GM19455 (cell line): ENCODE results near the gene P2RY14.

ENCODE experiments used
- ATAC-seq: cut with Tn5 transposase; IDR thresholded peaks from one replicate; pipeline ENCODE4 v1.9.1; 2021; ENCODE audit not compliant: unreplicated experiment

The P2RY14 gene

GRCh38 chr3:151216641-151217607, 61.4 kb downstream of the P2RY14 start:
- no peak for ATAC-seq

GRCh38 chr3:151214459-151214858, 63.9 kb downstream of the P2RY14 start:
- no peak for ATAC-seq

GRCh38 chr3:151213881-151214280, 64.5 kb downstream of the P2RY14 start:
- ATAC-seq = no peak

GRCh38 chr3:151213151-151213550, 65.2 kb downstream of the P2RY14 start:
- no peak for ATAC-seq

GRCh38 chr3:151210676-151211381, 67.5 kb downstream of the P2RY14 start:
- ATAC-seq = no peak

- ATAC-seq = no peak
These were observed 68.7 kb downstream of the P2RY14 start for GRCh38 chr3:151209654-151210053.

GRCh38 chr3:151206201-151206600, 72.1 kb downstream of the P2RY14 start:
- ATAC-seq = no peak

GRCh38 chr3:151205482-151205881, 72.9 kb downstream of the P2RY14 start:
- ATAC-seq = no peak

- no peak for ATAC-seq
These were observed 73.6 kb downstream of the P2RY14 start for GRCh38 chr3:151204530-151205402.

- ATAC-seq = peak; percentile 95
These were observed 75.3 kb downstream of the P2RY14 start, which contains the start of gene GPR171 for GRCh38 chr3:151203051-151203420. Gene GPR171 (minus strand): TSS chr3:151203216. CDS start chr3:151199386, 3,830 bp downstream.

GRCh38 chr3:151201051-151201730, 77.2 kb downstream of the P2RY14 start:
- ATAC-seq = no peak

GRCh38 chr3:151200586-151200985, 77.8 kb downstream of the P2RY14 start:
- no peak for ATAC-seq

- no peak for ATAC-seq
These were observed 78.5 kb downstream of the P2RY14 start for GRCh38 chr3:151199554-151200438.

- ATAC-seq = no peak
These were observed 79.5 kb downstream of the P2RY14 start for GRCh38 chr3:151198849-151199248.

GRCh38 chr3:151197981-151198767, 80.2 kb downstream of the P2RY14 start:
- ATAC-seq = no peak

GRCh38 chr3:151197228-151197627, 81.1 kb downstream of the P2RY14 start:
- no peak for ATAC-seq

GRCh38 chr3:151196434-151196833, 81.9 kb downstream of the P2RY14 start:
- no peak for ATAC-seq

GRCh38 chr3:151195826-151196225, 82.5 kb downstream of the P2RY14 start:
- ATAC-seq = no peak

GRCh38 chr3:151192545-151192944, 85.8 kb downstream of the P2RY14 start:
- ATAC-seq = no peak
